Measurements from ENCODE around the gene MAP3K13. TPM values are rescaled to one million over a fixed set of nuclear protein-coding genes. Genes with fewer than 3 reads are reported as not detected.
A peak's percentile ranks its signal among the peaks of the same experiment; 100 is the strongest.

MAP3K13 gene
- total and polyA plus RNA-seq, 2 of the 13 experiments (the other 11 are each of a cell fraction or from before 2014, with no cell fraction given), result 24.2 to 26.5 TPM

DNA sequence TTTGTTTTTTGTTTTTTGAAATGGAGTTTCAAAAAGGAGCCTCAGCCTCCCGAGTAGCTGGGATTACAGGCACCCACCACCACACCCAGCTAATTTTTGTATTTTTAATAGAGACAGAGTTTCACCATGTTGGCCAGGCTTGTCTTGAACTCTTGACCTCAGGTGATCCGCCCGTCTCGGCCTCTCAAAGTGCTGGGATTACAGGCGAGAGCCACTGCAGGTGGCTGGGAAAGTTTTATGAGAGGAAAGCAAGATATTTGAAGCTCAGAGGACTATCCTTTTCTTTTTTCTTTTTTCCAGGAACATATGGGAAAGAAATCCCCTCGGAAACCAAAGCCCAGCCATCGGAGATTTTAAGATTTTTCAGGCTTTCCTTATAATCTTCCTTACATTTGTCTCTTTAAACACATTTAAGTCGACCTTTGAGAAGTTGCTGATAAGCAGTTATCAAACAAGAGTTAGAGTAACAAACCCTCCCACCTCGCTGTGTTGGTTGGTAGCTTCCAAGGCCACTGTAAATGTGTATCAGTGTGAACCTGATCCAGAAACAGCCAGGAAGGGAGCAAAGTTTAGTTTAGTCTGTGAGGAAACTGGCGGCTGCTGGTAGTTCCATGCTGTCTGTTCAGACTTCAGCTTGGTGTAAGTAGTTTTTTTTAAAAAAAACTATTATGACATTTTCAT is 34.5 kb upstream of the MAP3K13 start (continued):
- TF ChIP-seq, protein P1, sequence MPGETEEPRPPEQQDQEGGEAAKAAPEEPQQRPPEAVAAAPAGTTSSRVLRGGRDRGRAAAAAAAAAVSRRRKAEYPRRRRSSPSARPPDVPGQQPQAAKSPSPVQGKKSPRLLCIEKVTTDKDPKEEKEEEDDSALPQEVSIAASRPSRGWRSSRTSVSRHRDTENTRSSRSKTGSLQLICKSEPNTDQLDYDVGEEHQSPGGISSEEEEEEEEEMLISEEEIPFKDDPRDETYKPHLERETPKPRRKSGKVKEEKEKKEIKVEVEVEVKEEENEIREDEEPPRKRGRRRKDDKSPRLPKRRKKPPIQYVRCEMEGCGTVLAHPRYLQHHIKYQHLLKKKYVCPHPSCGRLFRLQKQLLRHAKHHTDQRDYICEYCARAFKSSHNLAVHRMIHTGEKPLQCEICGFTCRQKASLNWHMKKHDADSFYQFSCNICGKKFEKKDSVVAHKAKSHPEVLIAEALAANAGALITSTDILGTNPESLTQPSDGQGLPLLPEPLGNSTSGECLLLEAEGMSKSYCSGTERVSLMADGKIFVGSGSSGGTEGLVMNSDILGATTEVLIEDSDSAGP (CRISPR knock-in tag; IDR thresholded peaks at IDR 0.05; ENCODE audit: borderline replicate concordance), result no peak; the same call in 1 of the 2 replicates
- TF ChIP-seq ZNF414 (CRISPR knock-in tag; IDR thresholded peaks at IDR 0.05) (peak; percentile 31; the same call in 1 of the 2 replicates), ZNF263 (CRISPR knock-in tag; IDR thresholded peaks at IDR 0.05) (no peak), ZFP36L1 (CRISPR knock-in tag; IDR thresholded peaks at IDR 0.05) (no peak), ARNTL (CRISPR knock-in tag; IDR thresholded peaks at IDR 0.05) (no peak), ARNT (IDR thresholded peaks at IDR 0.05) (no peak), ZNF354B (CRISPR knock-in tag; IDR thresholded peaks at IDR 0.05) (no peak), ZIK1 (CRISPR knock-in tag; IDR thresholded peaks at IDR 0.05; ENCODE audit: borderline replicate concordance, low read depth) (no peak), ZFP1 (CRISPR knock-in tag; IDR thresholded peaks at IDR 0.05) (no peak; the same call in 1 of the 2 replicates), SIN3A (IDR thresholded peaks at IDR 0.05; ENCODE audit: borderline replicate concordance, low read depth, low read length) (no peak; the same call in 1 of the 2 replicates), CBX5 (CRISPR knock-in tag; IDR thresholded peaks at IDR 0.05; ENCODE audit: borderline replicate concordance) (no peak), MAFG (CRISPR knock-in tag; IDR thresholded peaks at IDR 0.05) (no peak), PHB2 (IDR thresholded peaks at IDR 0.05; ENCODE audit: partially characterized antibody) (no peak), HMGA1 (CRISPR knock-in tag; conservative IDR thresholded peaks at IDR 0.05) (no peak), ZFY (CRISPR knock-in tag; IDR thresholded peaks at IDR 0.05) (peak; percentile 35; the same call in 1 of the 2 replicates), MEIS1 (CRISPR knock-in tag; IDR thresholded peaks at IDR 0.05; ENCODE audit: borderline replicate concordance) (no peak), ZNF180 (CRISPR knock-in tag; IDR thresholded peaks at IDR 0.05; ENCODE audit: borderline replicate concordance, low read depth) (no peak), EED (CRISPR knock-in tag; IDR thresholded peaks at IDR 0.05) (no peak), ZNF256 (CRISPR knock-in tag; conservative IDR thresholded peaks at IDR 0.05) (no peak), ZBTB38 (CRISPR knock-in tag; IDR thresholded peaks at IDR 0.05) (no peak), SMARCC2 (IDR thresholded peaks at IDR 0.05) (no peak), ZNF138 (CRISPR knock-in tag; IDR thresholded peaks at IDR 0.05; ENCODE audit: low read depth) (no peak), ZNF451 (CRISPR knock-in tag; IDR thresholded peaks at IDR 0.05) (no peak), DMAP1 (CRISPR knock-in tag; IDR thresholded peaks at IDR 0.05) (peak; percentile 67; the same call in 1 of the 2 replicates), KDM4B (CRISPR knock-in tag; IDR thresholded peaks at IDR 0.05) (no peak), ISL2 (CRISPR knock-in tag; IDR thresholded peaks at IDR 0.05) (peak; percentile 53; the same call in 1 of the 2 replicates), ATF7 (IDR thresholded peaks at IDR 0.05) (no peak), ATF7 (CRISPR knock-in tag; IDR thresholded peaks at IDR 0.05) (no peak), TMF1 (CRISPR knock-in tag; IDR thresholded peaks at IDR 0.05; ENCODE audit: low read depth) (no peak), ELF4 (CRISPR knock-in tag; IDR thresholded peaks at IDR 0.05; ENCODE audit: borderline replicate concordance) (0 out of 2 replicates have a peak, but pooled peaks have one; percentile 34), KAT2B (IDR thresholded peaks at IDR 0.05; ENCODE audit: borderline replicate concordance, low read depth, low read length) (no peak), ARHGAP35 (CRISPR knock-in tag; IDR thresholded peaks at IDR 0.05; ENCODE audit: borderline replicate concordance) (no peak)

Data from HepG2 (cell line).